ENCODE results near the gene ANXA5. TPM values are rescaled to one million over a fixed set of nuclear protein-coding genes. Genes with fewer than 3 reads are reported as not detected.

ANXA5 gene
- total RNA-seq, 6 donors from 2014 or later, result 156 to 446 (median 301) TPM

DNA sequence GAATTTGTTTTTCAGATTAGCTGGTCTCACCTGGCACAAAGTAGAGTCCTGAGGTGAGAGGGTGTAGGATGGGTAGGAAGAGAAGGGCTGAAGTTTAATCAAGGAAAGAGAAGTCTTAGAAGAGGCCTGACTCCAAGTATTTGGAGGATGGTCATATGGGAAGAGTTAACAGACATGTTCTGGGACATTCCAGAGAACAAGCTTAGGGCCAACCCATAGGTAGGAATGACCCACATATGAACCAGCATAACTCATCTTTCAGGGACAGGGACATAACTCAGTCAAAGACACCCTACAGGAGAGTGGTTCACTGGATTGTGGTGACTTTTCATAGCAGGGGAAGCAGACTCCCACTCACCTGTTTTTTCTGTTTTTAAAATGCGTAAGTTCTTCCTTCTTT lies 27.9 kb upstream of the ANXA5 start:
- 78 to 84% methylated on average over 1 of the region's 1 CpG for WGBS, 2 donors
- DNase-seq, result no peak
- Histone ChIP-seq H3K4me1 (no peaks in the 10 kb centered on the region), H3K27me3 (no peaks in the 10 kb centered on the region), H3K4me3 (no peak overlapping the region), H3K36me3 (no peaks in the 10 kb centered on the region), H3K9me3 (no peaks in the 10 kb centered on the region), H3K27ac (no peak overlapping the region)
- no peak for ATAC-seq (ENCODE audit: low FRiP score in 2 of 2)
- TF ChIP-seq POLR2AphosphoS5 (IDR thresholded peaks at IDR 0.05), result no peak
- TF ChIP-seq, protein P1, sequence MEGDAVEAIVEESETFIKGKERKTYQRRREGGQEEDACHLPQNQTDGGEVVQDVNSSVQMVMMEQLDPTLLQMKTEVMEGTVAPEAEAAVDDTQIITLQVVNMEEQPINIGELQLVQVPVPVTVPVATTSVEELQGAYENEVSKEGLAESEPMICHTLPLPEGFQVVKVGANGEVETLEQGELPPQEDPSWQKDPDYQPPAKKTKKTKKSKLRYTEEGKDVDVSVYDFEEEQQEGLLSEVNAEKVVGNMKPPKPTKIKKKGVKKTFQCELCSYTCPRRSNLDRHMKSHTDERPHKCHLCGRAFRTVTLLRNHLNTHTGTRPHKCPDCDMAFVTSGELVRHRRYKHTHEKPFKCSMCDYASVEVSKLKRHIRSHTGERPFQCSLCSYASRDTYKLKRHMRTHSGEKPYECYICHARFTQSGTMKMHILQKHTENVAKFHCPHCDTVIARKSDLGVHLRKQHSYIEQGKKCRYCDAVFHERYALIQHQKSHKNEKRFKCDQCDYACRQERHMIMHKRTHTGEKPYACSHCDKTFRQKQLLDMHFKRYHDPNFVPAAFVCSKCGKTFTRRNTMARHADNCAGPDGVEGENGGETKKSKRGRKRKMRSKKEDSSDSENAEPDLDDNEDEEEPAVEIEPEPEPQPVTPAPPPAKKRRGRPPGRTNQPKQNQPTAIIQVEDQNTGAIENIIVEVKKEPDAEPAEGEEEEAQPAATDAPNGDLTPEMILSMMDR (IDR thresholded peaks at IDR 0.05), result no peak
- no peak for TF ChIP-seq EP300 (IDR thresholded peaks at IDR 0.05)
- TF ChIP-seq POLR2A (IDR thresholded peaks at IDR 0.05), result no peak

DNA sequence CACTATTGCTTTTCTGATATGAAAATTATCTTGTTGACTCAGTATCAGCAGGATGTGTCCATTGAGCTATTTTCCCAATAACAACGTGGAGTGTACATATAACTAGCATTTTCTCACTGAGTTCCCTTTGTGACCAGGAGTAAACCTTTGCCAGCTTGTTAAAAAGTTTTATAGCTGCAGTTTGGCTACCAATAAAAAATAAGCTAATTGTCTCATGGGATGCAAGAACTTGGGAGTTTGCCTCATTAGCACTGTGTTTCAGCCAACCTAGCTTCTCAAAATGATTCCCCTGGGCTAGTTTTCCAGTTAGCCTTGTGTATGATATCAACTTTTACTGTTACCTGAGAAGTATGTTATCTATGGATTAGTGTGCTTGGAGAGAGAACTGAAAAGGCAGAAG lies 24.9 kb upstream of the ANXA5 start:
- TF ChIP-seq, protein P1 (IDR thresholded peaks at IDR 0.05), result no peak
- TF ChIP-seq EP300 (IDR thresholded peaks at IDR 0.05), result no peak
- TF ChIP-seq POLR2AphosphoS5 (IDR thresholded peaks at IDR 0.05), result no peak
- no peak for TF ChIP-seq POLR2A (IDR thresholded peaks at IDR 0.05)
- no peak overlapping the region for H3K27ac ChIP-seq
- no peak for ATAC-seq (ENCODE audit: low FRiP score in 2 of 2)
- H3K4me3 ChIP-seq, result no peak overlapping the region
- no peaks in the 10 kb centered on the region for H3K36me3 ChIP-seq
- H3K9me3 ChIP-seq, result no peaks in the 10 kb centered on the region
- DNase-seq, result no peak
- 74 to 92% methylated on average over 1 of the region's 1 CpG for WGBS, 2 donors
- H3K4me1 ChIP-seq, result no peaks in the 10 kb centered on the region
- no peaks in the 10 kb centered on the region for H3K27me3 ChIP-seq

DNA sequence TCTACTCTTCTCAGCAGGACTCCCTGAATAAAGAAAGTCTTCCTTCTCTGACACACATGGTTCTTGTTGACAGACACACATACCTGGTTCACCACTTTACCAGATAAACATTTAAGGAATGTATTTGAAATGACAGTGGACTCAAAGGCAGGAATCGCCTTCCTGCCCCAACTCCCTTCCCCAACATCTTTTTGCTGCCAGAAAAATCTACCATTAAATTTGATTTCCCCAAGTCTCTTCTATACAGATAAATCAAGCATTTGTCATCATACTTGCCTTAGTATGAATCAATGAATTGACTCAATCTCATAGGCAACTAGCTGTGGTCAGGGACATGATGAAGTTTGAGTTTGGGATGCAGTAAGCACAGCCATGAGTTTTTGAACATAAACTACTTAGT lies 23.3 kb upstream of the ANXA5 start:
- DNase-seq (no peak), ATAC-seq (ENCODE audit: low FRiP score in 2 of 2) (no peak)
- Histone ChIP-seq H3K27ac (no peak overlapping the region), H3K4me1 (no peaks in the 10 kb centered on the region), H3K36me3 (no peaks in the 10 kb centered on the region), H3K9me3 (no peaks in the 10 kb centered on the region), H3K27me3 (no peaks in the 10 kb centered on the region), H3K4me3 (no peak overlapping the region)
- TF ChIP-seq POLR2AphosphoS5 (IDR thresholded peaks at IDR 0.05), result no peak
- TF ChIP-seq, protein P1 (IDR thresholded peaks at IDR 0.05), result no peak
- TF ChIP-seq EP300 (IDR thresholded peaks at IDR 0.05), result no peak
- no peak for TF ChIP-seq POLR2A (IDR thresholded peaks at IDR 0.05)
- WGBS, 2 donors, result 64 to 81% methylated on average over 1 of the region's 1 CpG

DNA sequence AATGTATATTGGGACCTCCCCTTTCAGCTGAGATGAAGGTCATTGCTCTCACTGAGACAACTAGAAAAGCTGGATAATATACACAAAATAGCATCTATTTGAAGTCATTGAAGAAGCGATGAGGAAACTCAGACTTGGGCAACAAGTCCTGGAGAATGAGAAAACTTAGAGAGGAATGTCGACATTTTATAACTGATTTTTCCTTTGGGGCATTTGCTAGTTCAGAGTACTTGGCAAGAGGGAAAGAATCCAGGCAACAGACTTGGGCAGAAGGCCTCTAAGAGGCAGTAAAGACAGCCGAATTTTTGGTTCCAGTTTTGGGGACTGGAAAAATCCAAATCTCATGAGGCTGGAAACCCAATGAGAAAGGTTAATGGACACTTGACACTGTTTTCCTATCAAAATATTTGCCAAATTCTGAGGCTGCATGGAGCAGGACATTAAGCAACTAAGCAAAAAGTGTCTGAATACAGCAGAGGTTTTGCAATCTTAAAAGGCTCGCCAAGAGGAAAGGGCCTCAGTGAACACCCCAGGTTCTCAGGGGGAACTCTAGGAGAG lies 21.0 kb upstream of the ANXA5 start:
- peak overlapping the region in 1 of 4 donors; percentile 23 for H3K27ac ChIP-seq
- no peak for TF ChIP-seq EP300 (IDR thresholded peaks at IDR 0.05)
- TF ChIP-seq POLR2A (IDR thresholded peaks at IDR 0.05), result no peak
- TF ChIP-seq, protein P1 (IDR thresholded peaks at IDR 0.05), result no peak
- TF ChIP-seq POLR2AphosphoS5 (IDR thresholded peaks at IDR 0.05), result no peak
- 41 to 51% methylated on average over 4 of the region's 4 CpGs for WGBS, 2 donors
- H3K4me3 ChIP-seq, result no peak overlapping the region
- H3K36me3 ChIP-seq, result no peaks in the 10 kb centered on the region
- no peaks in the 10 kb centered on the region for H3K4me1 ChIP-seq
- H3K27me3 ChIP-seq, result no peaks in the 10 kb centered on the region
- no peak for DNase-seq
- ATAC-seq (ENCODE audit: low FRiP score in 2 of 2), result peak in 1 of 2 donors; percentile 93
- H3K9me3 ChIP-seq, result no peaks in the 10 kb centered on the region

DNA sequence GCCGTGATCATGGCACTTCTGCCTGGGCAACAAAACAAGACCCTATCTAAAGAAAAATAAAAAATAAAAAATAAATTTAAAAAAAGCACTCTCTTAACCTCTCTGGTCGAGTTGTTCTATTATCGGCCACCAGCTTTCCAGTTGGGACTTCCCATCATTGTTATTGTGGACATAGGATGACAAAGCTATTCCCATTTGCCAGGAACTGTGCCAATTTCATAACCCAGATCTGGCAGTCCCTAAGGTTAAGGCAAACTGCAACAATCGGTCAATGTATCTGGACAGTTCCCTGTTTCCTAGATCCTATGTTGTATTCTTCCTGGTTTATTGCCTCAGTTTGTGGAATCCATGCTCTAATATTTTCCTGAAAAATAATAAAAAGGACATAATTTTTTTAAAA lies 17.8 kb upstream of the ANXA5 start:
- TF ChIP-seq EP300 (IDR thresholded peaks at IDR 0.05), result no peak
- ATAC-seq (ENCODE audit: low FRiP score in 2 of 2) (no peak), DNase-seq (no peak)
- H3K27me3 ChIP-seq, result no peaks in the 10 kb centered on the region
- H3K36me3 ChIP-seq, result no peaks in the 10 kb centered on the region
- 65% methylated on average over 4 of the region's 4 CpGs for WGBS, 2 donors
- no peaks in the 10 kb centered on the region for H3K9me3 ChIP-seq
- H3K4me3 ChIP-seq, result no peak overlapping the region
- no peak overlapping the region for H3K27ac ChIP-seq
- H3K4me1 ChIP-seq, result peaks cover 0 to 9% (median 6%) of the 10 kb centered on the region in 4 donors
